ENCODE data around the gene GINS2.
A peak's percentile ranks its signal among the peaks of the same experiment; 100 is the strongest.

The GINS2 gene

DNA sequence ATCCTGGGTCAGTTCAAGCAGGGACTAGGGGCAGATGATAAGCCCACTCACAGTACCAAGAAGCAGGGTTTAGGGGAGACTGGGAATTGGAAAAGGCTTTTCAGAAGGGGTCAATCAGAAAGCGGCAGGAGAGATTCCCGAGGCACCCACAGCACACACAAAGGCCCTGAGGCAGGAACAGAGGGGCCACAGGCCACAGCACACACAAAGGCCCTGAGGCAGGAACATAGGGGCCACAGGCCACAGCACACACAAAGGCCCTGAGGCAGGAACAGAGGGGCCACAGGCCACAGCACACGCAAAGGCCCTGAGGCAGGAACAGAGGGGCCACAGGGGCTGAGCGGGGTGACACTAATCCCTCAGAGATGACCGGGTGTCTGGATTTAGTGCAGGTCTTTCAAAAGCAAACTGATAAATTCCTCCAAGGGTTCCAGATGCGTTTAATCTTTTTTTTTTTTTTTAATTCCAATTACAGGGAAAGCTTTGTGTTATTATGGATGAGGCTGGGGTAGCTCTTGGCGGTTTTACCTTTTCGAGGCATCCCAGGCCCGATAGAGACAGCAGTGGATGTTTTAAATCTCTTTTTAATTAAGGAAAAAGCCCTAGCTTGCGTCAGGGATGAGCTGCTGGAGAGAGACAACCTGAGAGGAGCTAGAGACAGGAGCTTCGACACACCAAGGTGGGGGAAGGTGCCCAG is 31.0 kb upstream of the GINS2 start:
- H3K4me1 ChIP-seq (ENCODE audit: insufficient read depth, low read length, poor library complexity, severe bottlenecking), result peaks cover 15% of the 10 kb centered on the region
- H3K4me2 ChIP-seq (ENCODE audit: low read depth, low read length, poor library complexity, severe bottlenecking), result no peak overlapping the region

GRCh38 chr16:85718682-85719081 is 29.9 kb upstream of the GINS2 start:
- Histone ChIP-seq H3K27me3 (ENCODE audit: insufficient read depth, low read length, poor library complexity, severe bottlenecking) (no peaks in the 10 kb centered on the region), H3K4me1 (ENCODE audit: insufficient read depth, low read length, poor library complexity, severe bottlenecking) (peaks cover 15% of the 10 kb centered on the region), H3K9me2 (replicated peaks; ENCODE audit: low read depth, low read length) (no peaks in the 10 kb centered on the region), H3K4me3 (ENCODE audit: low read length, poor library complexity, severe bottlenecking) (no peak overlapping the region), H3F3A (ENCODE audit: low read depth) (no peaks in the 10 kb centered on the region), H3K9ac (ENCODE audit: low read depth, low read length, poor library complexity, severe bottlenecking) (no peak overlapping the region), H3K4me2 (ENCODE audit: low read depth, low read length, poor library complexity, severe bottlenecking) (no peak overlapping the region), H3K79me2 (ENCODE audit: insufficient read depth, low read length) (no peaks in the 10 kb centered on the region), H3K36me3 (ENCODE audit: insufficient read depth, low read length) (no peaks in the 10 kb centered on the region), H4K20me1 (ENCODE audit: insufficient read depth, low read length, poor library complexity, severe bottlenecking) (no peaks in the 10 kb centered on the region), H3K9me3 (ENCODE audit: insufficient read depth, low read depth, low read length) (no peaks in the 10 kb centered on the region), H2AFZ (ENCODE audit: low read length) (no peak overlapping the region)
- TF ChIP-seq CTCF (conservative IDR thresholded peaks at IDR 0.05; ENCODE audit: low read length) (peak; percentile 69), EZH2phosphoT487 (IDR thresholded peaks at IDR 0.05; ENCODE audit: borderline replicate concordance) (no peak)

More for the DNA sequence above, 31.0 kb upstream of the GINS2 start:
- Histone ChIP-seq H3K27me3 (ENCODE audit: insufficient read depth, low read length, poor library complexity, severe bottlenecking) (no peaks in the 10 kb centered on the region), H3K9me3 (ENCODE audit: insufficient read depth, low read depth, low read length) (no peaks in the 10 kb centered on the region), H3K79me2 (ENCODE audit: insufficient read depth, low read length) (no peaks in the 10 kb centered on the region), H4K20me1 (ENCODE audit: insufficient read depth, low read length, poor library complexity, severe bottlenecking) (no peaks in the 10 kb centered on the region), H2AFZ (ENCODE audit: low read length) (no peak overlapping the region), H3K9me2 (replicated peaks; ENCODE audit: low read depth, low read length) (no peaks in the 10 kb centered on the region), H3F3A (ENCODE audit: low read depth) (no peaks in the 10 kb centered on the region), H3K36me3 (ENCODE audit: insufficient read depth, low read length) (no peaks in the 10 kb centered on the region), H3K9ac (ENCODE audit: low read depth, low read length, poor library complexity, severe bottlenecking) (no peak overlapping the region), H3K4me3 (ENCODE audit: low read length, poor library complexity, severe bottlenecking) (no peak overlapping the region)
- TF ChIP-seq CTCF (conservative IDR thresholded peaks at IDR 0.05; ENCODE audit: low read length) (no peak), EZH2phosphoT487 (IDR thresholded peaks at IDR 0.05; ENCODE audit: borderline replicate concordance) (no peak)

GRCh38 chr16:85718153-85718477 is 29.4 kb upstream of the GINS2 start:
- H3K79me2 ChIP-seq (ENCODE audit: insufficient read depth, low read length), result no peaks in the 10 kb centered on the region
- H3K36me3 ChIP-seq (ENCODE audit: insufficient read depth, low read length), result no peaks in the 10 kb centered on the region
- H3K4me3 ChIP-seq (ENCODE audit: low read length, poor library complexity, severe bottlenecking), result no peak overlapping the region
- H3K4me1 ChIP-seq (ENCODE audit: insufficient read depth, low read length, poor library complexity, severe bottlenecking), result peaks cover 15% of the 10 kb centered on the region
- no peak overlapping the region for H3K4me2 ChIP-seq (ENCODE audit: low read depth, low read length, poor library complexity, severe bottlenecking)
- H3K9me3 ChIP-seq (ENCODE audit: insufficient read depth, low read depth, low read length), result no peaks in the 10 kb centered on the region
- no peaks in the 10 kb centered on the region for H3K27me3 ChIP-seq (ENCODE audit: insufficient read depth, low read length, poor library complexity, severe bottlenecking)
- TF ChIP-seq EZH2phosphoT487 (IDR thresholded peaks at IDR 0.05; ENCODE audit: borderline replicate concordance) (no peak), CTCF (conservative IDR thresholded peaks at IDR 0.05; ENCODE audit: low read length) (no peak)
- H3K9ac ChIP-seq (ENCODE audit: low read depth, low read length, poor library complexity, severe bottlenecking), result no peak overlapping the region
- H3F3A ChIP-seq (ENCODE audit: low read depth), result no peaks in the 10 kb centered on the region
- H2AFZ ChIP-seq (ENCODE audit: low read length), result no peak overlapping the region
- H4K20me1 ChIP-seq (ENCODE audit: insufficient read depth, low read length, poor library complexity, severe bottlenecking), result no peaks in the 10 kb centered on the region
- no peaks in the 10 kb centered on the region for H3K9me2 ChIP-seq (replicated peaks; ENCODE audit: low read depth, low read length)
